Measurements from ENCODE around the gene ZNF282. TPM values are rescaled to one million over a fixed set of nuclear protein-coding genes. Genes with fewer than 3 reads are reported as not detected.
"Not testable (repeated sequence)": the region's sequence is repeated elsewhere in the genome, so short reads cannot be mapped to it uniquely, and the experiment has no call there.

The ZNF282 gene
- total RNA-seq, 1 donor from 2014 or later = 23.2 TPM

DNA sequence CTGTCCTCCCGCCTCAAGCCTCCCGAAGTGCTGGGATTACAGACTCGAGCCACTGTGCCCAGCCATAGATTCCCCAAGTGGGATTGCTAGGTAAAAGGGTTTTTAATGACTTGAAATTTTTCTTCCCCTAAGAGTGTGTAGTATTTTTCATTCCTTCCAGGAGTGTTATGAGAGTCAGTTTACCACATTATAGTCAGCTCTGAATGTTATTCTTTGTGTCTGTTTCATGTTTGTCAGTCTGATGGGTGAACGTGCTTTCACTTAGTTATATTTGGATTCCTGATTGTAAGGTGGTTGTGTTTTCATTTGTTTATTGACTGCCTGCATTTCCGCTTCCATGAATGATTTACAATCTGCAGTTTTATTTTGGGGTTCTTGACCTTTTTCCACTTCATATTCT, 50.4 kb downstream of the ZNF282 start:
- no peak for FAIRE-seq
- Histone ChIP-seq H3K36me3 (ENCODE audit: control insufficient read depth, insufficient read depth, low read length) (peaks cover 3% of the 10 kb centered on the region), H3K27me3 (ENCODE audit: control insufficient read depth, insufficient read depth, low read length) (no peaks in the 10 kb centered on the region), H3K4me3 (ENCODE audit: low read depth, low read length) (no peak overlapping the region)
- TF ChIP-seq CTCF (IDR thresholded peaks at IDR 0.05; ENCODE audit: insufficient read depth, low read length, severe bottlenecking) = no peak
- no peak for DNase-seq (ENCODE audit: low read depth)

DNA sequence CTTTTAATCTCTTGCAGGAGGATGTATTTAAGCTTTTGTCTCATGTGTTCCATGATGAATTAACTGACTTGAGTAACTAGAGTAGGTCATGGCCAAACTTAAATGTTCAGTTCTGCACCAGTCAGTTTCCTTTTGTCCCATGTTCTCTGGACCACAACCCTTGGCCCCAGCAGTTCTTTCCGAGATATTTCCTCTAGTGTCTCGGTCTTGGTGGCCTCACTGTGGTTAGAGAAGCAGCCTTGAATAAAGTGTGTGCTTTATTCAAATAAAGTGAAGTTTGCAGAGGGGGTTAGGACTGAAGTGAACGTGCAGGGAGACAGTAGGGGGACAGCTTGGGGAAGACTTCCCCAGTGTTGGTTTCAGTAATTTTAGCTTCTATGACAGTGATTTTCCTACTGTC, 53.4 kb downstream of the ZNF282 start:
- H3K4me3 ChIP-seq (ENCODE audit: low read depth, low read length) = no peak overlapping the region
- no peak for FAIRE-seq

DNA sequence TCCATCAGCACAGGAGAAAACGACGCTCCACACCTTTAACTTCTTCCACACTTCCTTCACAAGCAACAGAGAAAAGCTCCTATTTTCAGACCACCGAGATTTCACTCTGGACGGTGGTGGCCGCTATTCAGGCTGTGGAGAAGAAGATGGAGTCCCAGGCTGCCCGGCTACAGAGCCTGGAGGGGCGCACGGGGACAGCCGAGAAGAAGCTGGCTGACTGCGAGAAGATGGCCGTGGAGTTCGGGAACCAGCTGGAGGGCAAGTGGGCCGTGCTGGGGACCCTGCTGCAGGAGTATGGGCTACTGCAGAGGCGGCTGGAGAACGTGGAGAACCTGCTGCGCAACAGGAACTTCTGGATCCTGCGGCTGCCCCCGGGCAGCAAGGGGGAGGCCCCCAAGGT, 54.8 kb downstream of the ZNF282 start:
- H3K4me3 ChIP-seq (ENCODE audit: low read depth, low read length); DNase-seq (ENCODE audit: low read depth); H3K27me3 ChIP-seq (ENCODE audit: control insufficient read depth, insufficient read depth, low read length); FAIRE-seq: not testable (repeated sequence)
- H3K36me3 ChIP-seq (ENCODE audit: control insufficient read depth, insufficient read depth, low read length) = peaks cover 14% of the 10 kb centered on the region

More for the DNA sequence above, 53.4 kb downstream of the ZNF282 start:
- Histone ChIP-seq H3K36me3 (ENCODE audit: control insufficient read depth, insufficient read depth, low read length) (peaks cover 9% of the 10 kb centered on the region), H3K27me3 (ENCODE audit: control insufficient read depth, insufficient read depth, low read length) (no peaks in the 10 kb centered on the region)
- TF ChIP-seq CTCF (IDR thresholded peaks at IDR 0.05; ENCODE audit: insufficient read depth, low read length, severe bottlenecking) = no peak
- DNase-seq (ENCODE audit: low read depth) = no peak

- not testable (repeated sequence) for DNase-seq (ENCODE audit: low read depth); FAIRE-seq; H3K4me3 ChIP-seq (ENCODE audit: low read depth, low read length); H3K27me3 ChIP-seq (ENCODE audit: control insufficient read depth, insufficient read depth, low read length)
- peaks cover 14% of the 10 kb centered on the region for H3K36me3 ChIP-seq (ENCODE audit: control insufficient read depth, insufficient read depth, low read length)
These were observed 56.2 kb downstream of the ZNF282 start for GRCh38 chr7:149251518-149251917.

DNA sequence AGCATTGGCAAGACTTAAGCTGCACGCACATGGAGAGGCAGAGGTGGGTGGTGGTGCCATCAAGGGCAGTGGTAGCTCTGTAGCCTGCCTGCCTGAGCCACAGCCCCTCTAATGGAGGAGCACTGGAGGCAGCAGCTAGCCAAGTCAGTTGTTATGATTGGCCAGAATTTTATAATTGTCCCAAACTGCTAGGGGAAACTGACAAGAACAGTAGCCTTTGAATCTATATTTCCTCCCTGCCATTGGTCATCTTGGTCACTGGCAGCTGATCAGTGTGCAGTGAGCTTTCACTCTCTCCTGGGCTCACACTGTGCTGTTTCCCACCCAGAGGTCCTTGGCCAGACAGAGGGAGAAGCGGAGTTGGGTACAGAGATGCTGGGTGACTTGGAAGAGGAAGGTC, 57.0 kb downstream of the ZNF282 start:
- Histone ChIP-seq H3K36me3 (ENCODE audit: control insufficient read depth, insufficient read depth, low read length) (peaks cover 14% of the 10 kb centered on the region), H3K4me3 (ENCODE audit: low read depth, low read length) (no peak overlapping the region), H3K27me3 (ENCODE audit: control insufficient read depth, insufficient read depth, low read length) (no peaks in the 10 kb centered on the region)
- TF ChIP-seq CTCF (IDR thresholded peaks at IDR 0.05; ENCODE audit: insufficient read depth, low read length, severe bottlenecking) = no peak
- peak; percentile 66 for FAIRE-seq
- no peak for DNase-seq (ENCODE audit: low read depth)

DNA sequence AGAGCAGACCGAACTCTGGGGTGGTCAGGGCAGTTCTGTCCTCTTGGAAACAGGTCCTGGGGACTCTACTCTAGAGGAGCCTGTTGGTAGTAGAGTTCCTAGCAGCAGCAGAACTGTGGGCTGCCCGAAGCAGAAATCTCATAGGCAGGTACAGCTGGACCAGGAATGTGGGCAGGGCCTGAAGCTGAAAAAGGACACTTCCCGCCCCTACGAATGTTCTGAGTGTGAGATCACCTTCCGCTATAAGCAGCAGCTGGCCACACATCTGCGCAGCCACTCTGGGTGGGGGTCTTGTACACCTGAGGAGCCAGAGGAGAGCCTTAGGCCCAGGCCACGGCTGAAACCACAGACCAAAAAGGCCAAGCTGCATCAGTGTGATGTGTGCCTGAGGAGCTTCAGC, 58.3 kb downstream of the ZNF282 start:
- FAIRE-seq (no peak), DNase-seq (ENCODE audit: low read depth) (no peak)
- no peak for TF ChIP-seq CTCF (IDR thresholded peaks at IDR 0.05; ENCODE audit: insufficient read depth, low read length, severe bottlenecking)
- no peak overlapping the region for H3K4me3 ChIP-seq (ENCODE audit: low read depth, low read length)
- peaks cover 14% of the 10 kb centered on the region for H3K36me3 ChIP-seq (ENCODE audit: control insufficient read depth, insufficient read depth, low read length)
- no peaks in the 10 kb centered on the region for H3K27me3 ChIP-seq (ENCODE audit: control insufficient read depth, insufficient read depth, low read length)

- TF ChIP-seq CTCF (IDR thresholded peaks at IDR 0.05; ENCODE audit: insufficient read depth, low read length, severe bottlenecking) = no peak
- H3K27me3 ChIP-seq (ENCODE audit: control insufficient read depth, insufficient read depth, low read length) = no peaks in the 10 kb centered on the region
- FAIRE-seq = no peak
- H3K36me3 ChIP-seq (ENCODE audit: control insufficient read depth, insufficient read depth, low read length) = peaks cover 14% of the 10 kb centered on the region
- no peak overlapping the region for H3K4me3 ChIP-seq (ENCODE audit: low read depth, low read length)
- DNase-seq (ENCODE audit: low read depth) = no peak
These were observed 59.0 kb downstream of the ZNF282 start for GRCh38 chr7:149254181-149254858.
